Measurements from ENCODE around the gene ARG2.
"Not testable (repeated sequence)": the region's sequence is repeated elsewhere in the genome, so short reads cannot be mapped to it uniquely, and the experiment has no call there.

Gene ARG2

DNA sequence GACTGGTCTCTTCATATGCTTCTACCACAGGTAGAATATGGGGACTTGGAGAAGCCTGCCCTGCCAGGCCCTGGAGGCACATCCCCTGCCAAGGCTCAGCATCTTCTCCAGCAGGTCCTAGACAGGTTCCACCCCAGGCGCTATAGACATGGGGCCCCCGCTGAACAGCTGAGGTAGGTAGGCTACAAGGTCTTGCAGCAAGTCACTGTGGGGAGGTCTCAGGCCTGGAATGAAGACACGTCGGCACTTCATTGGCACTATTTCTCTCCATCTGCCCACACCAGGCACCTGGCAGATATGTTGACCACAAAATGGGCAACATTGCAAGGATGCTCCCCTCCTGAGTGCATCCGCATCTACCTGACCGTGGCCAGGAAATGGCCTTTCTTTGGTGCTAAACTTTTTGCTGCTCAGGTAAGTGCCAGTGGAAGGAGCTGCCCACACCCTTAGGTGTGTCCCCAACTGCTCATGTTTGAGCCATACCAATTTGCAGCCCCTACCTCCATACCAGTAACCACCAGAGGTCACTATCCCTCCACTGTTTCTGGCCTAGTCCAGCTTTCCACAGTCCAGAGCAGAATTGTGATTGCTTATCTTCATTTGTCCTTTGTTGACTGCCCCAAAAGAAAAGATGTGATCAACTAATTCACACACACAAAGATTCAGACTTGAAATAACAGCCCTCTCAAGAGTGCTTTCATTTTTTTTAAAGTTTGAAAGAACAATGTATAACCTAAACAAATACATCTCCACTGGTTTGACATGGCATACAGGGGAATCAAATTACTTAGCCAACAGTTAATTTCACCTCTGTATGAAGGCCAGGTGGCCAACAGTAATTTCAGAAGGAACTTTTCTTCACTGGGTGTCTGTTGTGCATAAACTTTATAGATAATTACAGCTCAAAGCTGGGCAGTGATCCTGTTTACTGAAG is 35.7 kb upstream of the ARG2 start:
- in situ Hi-C loops (cut with MboI; ENCODE audit: low sequenced_read_pairs): loop anchor here (25.0 kb wide), 1 partner anchor 128 kb away; the partner anchor contains the start of gene RDH12

- in situ Hi-C loops (cut with MboI; ENCODE audit: low sequenced_read_pairs): loop anchor here (25.0 kb wide), 1 partner anchor 127 kb away; the partner anchor contains the start of gene RDH12
Observed at GRCh38 chr14:67584978-67585377, 34.7 kb upstream of the ARG2 start.

DNA sequence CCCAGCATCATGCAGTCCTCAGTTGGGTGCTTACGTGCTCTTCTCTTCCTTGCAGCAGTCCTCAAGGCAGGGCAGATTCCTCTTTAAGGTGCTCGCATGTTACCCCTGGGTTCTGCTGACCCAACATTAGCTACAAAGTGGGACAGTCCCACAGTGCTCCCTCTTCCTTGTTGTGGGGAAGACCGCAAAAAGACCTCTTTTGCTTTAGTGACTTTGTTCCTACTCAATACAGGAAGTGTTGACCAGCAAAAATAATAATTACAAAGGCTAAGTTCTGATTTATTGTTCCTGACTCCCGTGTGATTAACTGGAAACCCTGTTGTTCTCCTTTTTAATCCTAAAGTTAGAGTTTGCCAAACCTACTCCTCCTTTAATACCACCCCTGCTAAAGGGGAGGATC is 33.4 kb upstream of the ARG2 start:
- in situ Hi-C loops (cut with MboI; ENCODE audit: low sequenced_read_pairs): loop anchor here (25.0 kb wide), 1 partner anchor 126 kb away; the partner anchor contains the start of gene RDH12

- in situ Hi-C loops (cut with MboI; ENCODE audit: low sequenced_read_pairs): loop anchor here (25.0 kb wide), 1 partner anchor 123 kb away; the partner anchor contains the start of gene RDH12
Observed at GRCh38 chr14:67589204-67589770, 30.4 kb upstream of the ARG2 start.

DNA sequence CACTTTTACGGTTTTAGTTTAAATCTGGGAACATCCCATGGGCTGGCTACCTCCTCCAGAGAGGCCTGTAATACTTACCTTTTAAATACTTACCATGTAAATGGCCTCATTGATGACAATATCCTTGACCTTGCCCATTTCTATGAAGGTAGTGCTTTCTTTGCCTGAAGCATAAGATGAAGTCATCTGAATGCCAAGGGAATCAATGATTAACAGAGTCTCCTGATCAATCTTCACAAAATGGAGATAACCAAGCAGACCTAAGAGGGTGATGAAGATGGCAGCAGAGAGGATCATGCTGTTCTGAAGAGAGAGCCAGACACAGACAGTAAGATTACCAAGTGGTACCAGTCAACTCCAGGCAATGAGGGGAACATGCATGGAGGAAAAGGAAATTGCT is 26.1 kb upstream of the ARG2 start:
- in situ Hi-C loops (cut with MboI; ENCODE audit: low sequenced_read_pairs): loop anchor here (25.0 kb wide), 1 partner anchor 119 kb away; the partner anchor contains the start of gene RDH12

- in situ Hi-C loops (cut with MboI; ENCODE audit: low sequenced_read_pairs): loop anchor here (25.0 kb wide), 1 partner anchor 117 kb away; the partner anchor contains the start of gene RDH12
Observed at GRCh38 chr14:67595392-67595791, 24.3 kb upstream of the ARG2 start.

- in situ Hi-C loops (cut with MboI; ENCODE audit: low sequenced_read_pairs): loop anchor here (25.0 kb wide), 1 partner anchor 112 kb away; the partner anchor contains the start of gene RDH12
Observed at GRCh38 chr14:67599698-67600561, 19.8 kb upstream of the ARG2 start, which contains the start of gene PIGH. Gene PIGH, minus strand, starts transcription at chr14:67600268. Its CDS starts 65 bp downstream, at chr14:67600203.

GRCh38 chr14:67600562-67600974 is 19.2 kb upstream of the ARG2 start:
- in situ Hi-C loops (cut with MboI; ENCODE audit: low sequenced_read_pairs): not testable (repeated sequence)

DNA sequence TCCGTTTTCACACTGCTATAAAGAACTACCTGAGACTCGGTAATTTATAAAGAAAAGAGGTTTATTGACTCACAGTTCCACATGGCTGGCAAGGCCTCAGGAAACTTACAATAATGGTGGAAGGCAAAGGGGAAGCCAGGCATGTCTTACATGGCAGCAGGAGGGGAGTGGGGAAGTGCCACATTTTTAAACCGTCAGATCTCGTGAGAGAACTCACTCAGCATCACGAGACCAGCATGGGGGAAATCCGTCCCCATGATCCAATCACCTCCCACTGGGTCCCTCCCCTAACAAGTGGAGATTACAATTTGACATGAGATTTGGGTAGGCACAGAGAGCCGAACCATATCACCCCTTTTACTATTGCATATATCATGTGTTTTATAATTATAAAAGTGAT is 17.6 kb upstream of the ARG2 start:
- in situ Hi-C loops (cut with MboI; ENCODE audit: low sequenced_read_pairs): no loop called here

GRCh38 chr14:67602995-67603545 is 16.6 kb upstream of the ARG2 start:
- in situ Hi-C loops (cut with MboI; ENCODE audit: low sequenced_read_pairs): no loop called here

- in situ Hi-C loops (cut with MboI; ENCODE audit: low sequenced_read_pairs): no loop called here
Observed at GRCh38 chr14:67607646-67608045, 12.1 kb upstream of the ARG2 start.

DNA sequence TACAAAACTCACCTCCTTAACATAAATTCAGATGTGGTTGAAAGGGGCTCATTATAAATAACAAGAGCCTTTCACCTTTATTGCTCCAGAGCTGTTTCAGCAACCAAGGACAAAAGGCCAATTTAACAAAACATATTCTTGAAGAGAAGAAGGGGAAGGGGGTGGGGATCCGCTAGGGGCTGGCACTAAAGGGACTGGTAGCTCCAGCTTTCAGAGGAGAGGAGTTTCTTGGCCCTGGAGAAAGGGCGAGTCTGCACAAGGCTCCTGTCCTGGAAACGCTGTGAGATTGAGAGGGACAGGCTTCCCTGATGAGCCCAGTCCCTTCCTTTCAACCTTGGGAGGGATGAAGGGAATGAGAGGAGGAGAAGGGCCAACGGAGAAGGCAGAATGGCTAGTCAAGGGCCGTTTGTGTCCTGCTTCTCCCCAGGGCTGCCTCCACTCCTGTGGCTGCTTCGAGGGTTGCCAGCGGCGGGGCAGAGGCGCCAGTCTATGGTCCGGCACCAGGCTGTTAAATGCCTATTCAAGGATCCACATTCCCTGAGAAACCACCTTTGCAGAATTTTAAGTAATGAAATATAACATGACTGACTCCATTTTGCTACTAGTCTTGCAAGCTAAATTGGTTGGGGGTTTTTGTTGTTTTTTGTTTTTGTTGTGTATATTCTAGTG is 9.9 kb upstream of the ARG2 start:
- in situ Hi-C loops (cut with MboI; ENCODE audit: low sequenced_read_pairs): no loop called here

DNA sequence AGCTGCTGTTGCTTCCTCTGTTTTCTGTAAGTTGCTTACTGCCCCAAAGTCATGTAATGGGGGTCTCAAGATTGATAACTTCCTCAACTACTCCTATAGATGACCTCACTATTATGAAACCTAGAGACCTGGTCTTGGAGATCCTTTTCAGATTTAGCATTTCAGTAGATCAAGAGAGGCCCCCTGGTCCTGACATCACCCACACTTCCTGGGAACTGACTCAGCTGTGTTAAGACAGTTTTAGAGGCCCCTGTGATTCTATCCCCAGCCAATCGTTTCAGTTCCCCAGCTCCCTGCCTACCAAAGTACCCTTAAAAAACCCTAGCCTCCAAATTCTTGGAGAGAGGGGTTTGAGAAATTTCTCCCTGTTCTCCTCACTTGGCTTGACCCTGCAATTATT is 9.2 kb upstream of the ARG2 start:
- in situ Hi-C loops (cut with MboI; ENCODE audit: low sequenced_read_pairs): no loop called here

GRCh38 chr14:67618617-67619063 is 1.1 kb upstream of the ARG2 start:
- in situ Hi-C loops (cut with MboI; ENCODE audit: low sequenced_read_pairs): no loop called here

GRCh38 chr14:67620217-67620785 is 581 bp downstream of the ARG2 start:
- in situ Hi-C loops (cut with MboI; ENCODE audit: low sequenced_read_pairs): no loop called here

DNA sequence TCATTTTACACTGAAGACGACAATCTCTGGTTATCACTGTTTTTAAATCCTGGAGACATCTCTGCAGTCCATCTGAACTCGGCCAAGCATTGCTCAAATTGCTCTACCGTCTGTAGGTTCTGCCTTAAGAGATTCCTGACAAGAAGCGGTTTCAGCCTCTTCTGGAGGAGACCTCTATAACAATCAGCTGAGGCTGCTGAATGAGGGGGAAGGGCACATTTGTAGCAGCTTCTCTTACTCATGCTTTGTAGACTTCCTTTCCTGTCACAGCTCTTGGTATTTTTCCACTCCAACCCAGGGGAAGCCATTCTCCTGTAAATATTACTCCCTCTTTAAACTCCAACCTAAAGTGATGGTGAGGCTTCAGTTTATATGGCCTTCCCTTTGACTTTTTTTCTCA is 3.0 kb downstream of the ARG2 start:
- in situ Hi-C loops (cut with MboI; ENCODE audit: low sequenced_read_pairs): no loop called here

DNA sequence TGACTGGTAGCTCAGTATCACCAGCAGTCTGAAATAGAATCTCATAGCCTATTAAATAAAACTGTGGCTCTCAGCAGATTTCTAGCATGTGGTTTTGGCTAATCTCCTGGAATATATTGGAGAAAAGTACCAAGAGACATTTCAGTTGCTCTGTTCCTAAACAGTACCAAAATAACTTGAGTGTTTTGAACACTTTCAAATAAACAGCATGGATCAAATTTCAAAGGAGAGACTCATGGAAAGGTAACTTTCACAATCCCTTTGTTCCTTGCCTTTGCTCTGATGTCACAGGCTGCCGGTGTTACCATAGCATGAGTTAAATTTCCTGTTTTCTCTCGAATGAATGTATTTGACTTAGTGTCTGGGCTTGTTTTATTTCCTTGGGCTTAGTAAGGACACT is 3.4 kb downstream of the ARG2 start:
- in situ Hi-C loops (cut with MboI; ENCODE audit: low sequenced_read_pairs): no loop called here

DNA sequence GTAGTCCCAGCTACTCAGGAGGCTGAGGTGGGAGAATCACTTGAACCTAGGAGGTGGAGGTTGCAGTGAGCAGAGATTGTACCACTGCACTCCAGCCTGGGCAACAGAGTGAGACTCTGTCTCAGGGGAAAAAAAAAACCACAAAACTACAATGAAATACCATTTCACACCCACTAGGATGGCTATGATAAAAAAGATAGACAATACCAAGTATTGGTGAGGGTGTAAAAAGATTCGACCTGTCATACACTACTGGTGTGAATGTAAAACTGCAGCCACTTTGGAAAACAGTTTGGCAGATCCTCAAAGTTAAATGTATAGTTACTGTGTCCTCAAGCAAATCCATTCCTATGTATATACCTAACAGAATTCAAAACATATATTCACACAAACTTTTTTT is 6.4 kb downstream of the ARG2 start:
- in situ Hi-C loops (cut with MboI; ENCODE audit: low sequenced_read_pairs): not testable (repeated sequence)

GRCh38 chr14:67627519-67627918 is 7.8 kb downstream of the ARG2 start:
- in situ Hi-C loops (cut with MboI; ENCODE audit: low sequenced_read_pairs): no loop called here

All from HL-60/S4 treated with phorbol 12-myristate 13-acetate at 8.2 ng/mL for 4 days and 3 days (cell line).